Prostate gland (tissue), 2 donors: ENCODE measurements around the gene ABCC3. TPM values are rescaled to one million over a fixed set of nuclear protein-coding genes. Genes with fewer than 3 reads are reported as not detected.
A peak's percentile ranks its signal among the peaks of the same experiment; 100 is the strongest.

Experiments used
- DNase-seq: peaks from one replicate; pipeline ENCODE4 v3.0.0-alpha.2; 2019; ENCODE audit warnings: low spot score
- H3K27ac ChIP-seq, 2 donors: fragments of 200-600 bp; sonication (generic); 2 replicates each; pipeline ENCODE4 v1.5.1; 2017 to 2019
- H3K27me3 ChIP-seq: fragments of 200-600 bp; sonication (generic); replicated peaks from 2 replicates; pipeline ENCODE4 v1.5.1; 2019; ENCODE audit not compliant: insufficient read depth
- H3K36me3 ChIP-seq, 2 donors: fragments of 200-600 bp; sonication (generic); 1 replicate in 1 of 2; 2 replicates in 1 of 2; pipeline versions ENCODE4 v1.5.1 to v1.8.1; 2017 to 2019
- H3K4me1 ChIP-seq: fragments of 200-600 bp; sonication (generic); replicated peaks from 2 replicates; pipeline ENCODE4 v1.5.1; 2019
- H3K4me3 ChIP-seq, 2 donors: fragments of 200-600 bp; sonication (generic); 2 replicates each; pipeline ENCODE4 v1.5.1; 2017 to 2019
- H3K9me3 ChIP-seq: fragments of 200-600 bp; sonication (generic); 2 replicates; pipeline ENCODE4 v1.5.1; 2017
- POLR2A ChIP-seq: fragments of 450-650 bp; IDR thresholded peaks from one replicate; pipeline ENCODE4 v1.6.1; 2016; ENCODE audit warnings: antibody characterized with exemption, mild to moderate bottlenecking
- POLR2AphosphoS5 ChIP-seq: sonication (generic); formaldehyde crosslinking; IDR thresholded peaks from one replicate; pipeline ENCODE4 v1.6.1; 2017; ENCODE audit warnings: antibody characterized with exemption
- whole genome bisulfite sequencing: methylation state at CpG from one replicate; pipeline ENCODE4 v1.1.5; 2018; 5-methylcytosine and 5-hydroxymethylcytosine counted together
- intact Hi-C: fragments of 100-400 bp; cut with DNase I; formaldehyde crosslinking; loops from one replicate; pipeline ENCODE4 v1.14.2; 2022
- total RNA-seq, 2 donors: library from RNA; depleted of rRNA; stranded (reverse); fragments of >200 nt; gene quantifications; one replicate each; pipeline ENCODE4 v1.1.0, GENCODE V29; 2016
- TF ChIP-seq, protein P1 (sequence below), 4 experiments: fragments of 200-600 bp in 2 of 4; fragments of 450-650 bp in 2 of 4; sonication (generic) in 2 of 4; IDR thresholded peaks; 1 replicate in 3 of 4; 2 replicates in 1 of 4; pipeline ENCODE4 v1.5.1; 2016 to 2019; ENCODE audit warnings: antibody characterized with exemption in 4 of 4, mild to moderate bottlenecking in 2 of 4, moderate library complexity in 2 of 4

Gene ABCC3
- total RNA-seq, 2 donors from 2014 or later, result 65.9 to 66.1 TPM

GRCh38 chr17:50593321-50593720, 41.4 kb upstream of the ABCC3 start:
- Histone ChIP-seq H3K36me3 (no peaks in the 10 kb centered on the region), H3K4me3 (no peak overlapping the region), H3K9me3 (no peaks in the 10 kb centered on the region), H3K4me1 (peaks cover 29% of the 10 kb centered on the region), H3K27ac (no peak overlapping the region), H3K27me3 (no peaks in the 10 kb centered on the region)
- TF ChIP-seq POLR2AphosphoS5 (peak; percentile 61), POLR2A (no peak)
- TF ChIP-seq, protein P1, sequence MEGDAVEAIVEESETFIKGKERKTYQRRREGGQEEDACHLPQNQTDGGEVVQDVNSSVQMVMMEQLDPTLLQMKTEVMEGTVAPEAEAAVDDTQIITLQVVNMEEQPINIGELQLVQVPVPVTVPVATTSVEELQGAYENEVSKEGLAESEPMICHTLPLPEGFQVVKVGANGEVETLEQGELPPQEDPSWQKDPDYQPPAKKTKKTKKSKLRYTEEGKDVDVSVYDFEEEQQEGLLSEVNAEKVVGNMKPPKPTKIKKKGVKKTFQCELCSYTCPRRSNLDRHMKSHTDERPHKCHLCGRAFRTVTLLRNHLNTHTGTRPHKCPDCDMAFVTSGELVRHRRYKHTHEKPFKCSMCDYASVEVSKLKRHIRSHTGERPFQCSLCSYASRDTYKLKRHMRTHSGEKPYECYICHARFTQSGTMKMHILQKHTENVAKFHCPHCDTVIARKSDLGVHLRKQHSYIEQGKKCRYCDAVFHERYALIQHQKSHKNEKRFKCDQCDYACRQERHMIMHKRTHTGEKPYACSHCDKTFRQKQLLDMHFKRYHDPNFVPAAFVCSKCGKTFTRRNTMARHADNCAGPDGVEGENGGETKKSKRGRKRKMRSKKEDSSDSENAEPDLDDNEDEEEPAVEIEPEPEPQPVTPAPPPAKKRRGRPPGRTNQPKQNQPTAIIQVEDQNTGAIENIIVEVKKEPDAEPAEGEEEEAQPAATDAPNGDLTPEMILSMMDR (IDR thresholded peaks at IDR 0.05), result no peak
- intact Hi-C loops, result no loop called here
- 31% methylated on average over 9 of the region's 10 CpGs for WGBS
- DNase-seq, result peak; percentile 72

DNA sequence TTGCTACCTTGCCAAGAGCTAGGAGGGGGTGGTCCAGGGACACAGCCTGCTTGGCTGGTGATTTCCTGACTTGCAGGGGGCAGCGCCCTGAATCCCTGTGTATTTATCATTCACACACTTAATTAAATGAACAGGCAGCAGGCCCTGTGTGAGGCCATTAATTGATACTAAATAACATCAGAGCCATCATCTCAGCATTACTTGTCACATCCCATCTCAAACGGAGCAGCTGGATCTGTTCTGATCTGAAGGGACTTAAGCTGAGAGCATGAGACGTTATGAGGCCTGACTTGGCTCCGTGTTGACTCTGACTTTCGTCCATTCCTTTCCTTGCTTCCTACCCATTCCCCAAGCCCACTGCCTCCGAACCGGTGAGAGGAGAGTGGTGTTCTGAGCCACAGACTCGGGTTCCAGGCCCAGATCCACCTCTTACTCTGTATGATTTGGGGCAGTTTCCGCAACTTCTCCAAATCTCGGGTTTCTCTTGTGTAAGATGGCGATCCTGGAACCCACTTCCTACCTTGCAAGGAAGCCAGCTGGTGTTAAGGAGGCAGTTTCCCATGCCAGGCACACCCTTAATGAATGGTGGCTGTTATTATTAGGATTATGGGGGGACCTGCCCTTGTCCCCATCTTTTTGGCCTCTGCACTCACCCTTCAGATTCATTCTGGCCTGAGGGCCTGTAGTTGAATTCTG, 40.4 kb upstream of the ABCC3 start:
- H3K27ac ChIP-seq, result no peak overlapping the region
- peaks cover 20% of the 10 kb centered on the region for H3K4me1 ChIP-seq
- H3K27me3 ChIP-seq, result no peaks in the 10 kb centered on the region
- H3K36me3 ChIP-seq, result no peaks in the 10 kb centered on the region
- 78% methylated on average over 11 of the region's 11 CpGs for WGBS
- no peaks in the 10 kb centered on the region for H3K9me3 ChIP-seq
- no peak overlapping the region for H3K4me3 ChIP-seq
- intact Hi-C loops, result no loop called here
- TF ChIP-seq, protein P1 (IDR thresholded peaks at IDR 0.05), result no peak
- TF ChIP-seq POLR2A, result no peak
- TF ChIP-seq POLR2AphosphoS5, result no peak
- no peak for DNase-seq

- TF ChIP-seq POLR2AphosphoS5 (no peak), POLR2A (no peak)
- TF ChIP-seq, protein P1 (IDR thresholded peaks at IDR 0.05), result no peak
- 91% methylated on average over 21 of the region's 21 CpGs for WGBS
Measured at GRCh38 chr17:50594892-50595291, 39.8 kb upstream of the ABCC3 start.

GRCh38 chr17:50596191-50597037, 38.3 kb upstream of the ABCC3 start:
- 73% methylated on average over 34 of the region's 34 CpGs for WGBS
- intact Hi-C loops, result no loop called here
- TF ChIP-seq, protein P1 (IDR thresholded peaks at IDR 0.05), result no peak
- TF ChIP-seq POLR2AphosphoS5, result no peak
- no peak for TF ChIP-seq POLR2A

More at GRCh38 chr17:50594892-50595291, 39.8 kb upstream of the ABCC3 start:
- H3K36me3 ChIP-seq, result no peaks in the 10 kb centered on the region
- no peak overlapping the region for H3K4me3 ChIP-seq
- intact Hi-C loops, result no loop called here
- H3K4me1 ChIP-seq, result peaks cover 17% of the 10 kb centered on the region
- H3K27me3 ChIP-seq, result no peaks in the 10 kb centered on the region
- no peak for DNase-seq
- H3K9me3 ChIP-seq, result no peaks in the 10 kb centered on the region
- no peak overlapping the region for H3K27ac ChIP-seq

More at GRCh38 chr17:50596191-50597037, 38.3 kb upstream of the ABCC3 start:
- DNase-seq, result no peak
- Histone ChIP-seq H3K4me3 (no peak overlapping the region), H3K9me3 (no peaks in the 10 kb centered on the region), H3K27me3 (no peaks in the 10 kb centered on the region), H3K4me1 (peaks cover 3% of the 10 kb centered on the region), H3K27ac (no peak overlapping the region), H3K36me3 (no peaks in the 10 kb centered on the region)
